PFSK-1 (cell line): ENCODE measurements around the gene PRKX.

Experiments
- FOXP2 ChIP-seq: optimal IDR thresholded peaks from 2 replicates; pipeline ENCODE3; 2011; ENCODE audit warnings: borderline replicate concordance, control low read depth, inconsistent platforms; ENCODE audit not compliant: insufficient read depth; ENCODE audit errors: extremely low read length, extremely low read depth
- POLR2AphosphoS5 ChIP-seq: IDR thresholded peaks from 2 replicates; pipeline ENCODE4 v1.6.1; 2012; ENCODE audit warnings: low read depth, mild to moderate bottlenecking, control low read depth, low read length, moderate library complexity
- REST ChIP-seq, 2 experiments: IDR thresholded peaks; 2 replicates each; pipeline versions ENCODE4 v1.6.1 to v1.8.0; 2011 to 2012; ENCODE audit warnings: low read depth in 2 of 2, low read length in 2 of 2, control low read depth in 1 of 2, inconsistent platforms in 1 of 2, mild to moderate bottlenecking in 1 of 2, moderate library complexity in 1 of 2; ENCODE audit not compliant: insufficient read depth in 1 of 2
- SIN3A ChIP-seq: IDR thresholded peaks from 2 replicates; pipeline ENCODE4 v1.6.1; 2012; ENCODE audit warnings: mild to moderate bottlenecking, low read length, moderate library complexity, borderline replicate concordance; ENCODE audit not compliant: insufficient read depth
- TAF1 ChIP-seq: IDR thresholded peaks from 2 replicates; pipeline ENCODE4 v1.6.1; 2012; ENCODE audit warnings: low read length, control low read depth, borderline replicate concordance; ENCODE audit not compliant: insufficient read depth

Gene PRKX

GRCh38 chrX:3680459-3680858, 33.0 kb downstream of the PRKX start:
- TF ChIP-seq POLR2AphosphoS5 = no peak
- TF ChIP-seq SIN3A = no peak
- TF ChIP-seq REST (IDR thresholded peaks at IDR 0.05; ENCODE audit: insufficient read depth in 1 of 2, low read depth in 2 of 2, low read length in 2 of 2) = no peak
- no peak for TF ChIP-seq FOXP2
- no peak for TF ChIP-seq TAF1

GRCh38 chrX:3679669-3680068, 33.8 kb downstream of the PRKX start:
- TF ChIP-seq TAF1 (no peak), SIN3A (no peak), POLR2AphosphoS5 (no peak), REST (IDR thresholded peaks at IDR 0.05; ENCODE audit: insufficient read depth in 1 of 2, low read depth in 2 of 2, low read length in 2 of 2) (no peak)

GRCh38 chrX:3678328-3678727, 35.1 kb downstream of the PRKX start:
- no peak for TF ChIP-seq REST (IDR thresholded peaks at IDR 0.05; ENCODE audit: insufficient read depth in 1 of 2, low read depth in 2 of 2, low read length in 2 of 2)
- TF ChIP-seq POLR2AphosphoS5 = no peak
- no peak for TF ChIP-seq FOXP2
- TF ChIP-seq TAF1 = no peak
- TF ChIP-seq SIN3A = no peak

GRCh38 chrX:3674881-3675280, 38.6 kb downstream of the PRKX start:
- TF ChIP-seq TAF1 (no peak), SIN3A (no peak), FOXP2 (no peak), REST (IDR thresholded peaks at IDR 0.05; ENCODE audit: insufficient read depth in 1 of 2, low read depth in 2 of 2, low read length in 2 of 2) (no peak), POLR2AphosphoS5 (no peak)

- no peak for TF ChIP-seq FOXP2
- no peak for TF ChIP-seq TAF1
- TF ChIP-seq POLR2AphosphoS5 = no peak
- TF ChIP-seq SIN3A = no peak
- TF ChIP-seq REST (IDR thresholded peaks at IDR 0.05; ENCODE audit: insufficient read depth in 1 of 2, low read depth in 2 of 2, low read length in 2 of 2) = no peak
Observed at GRCh38 chrX:3669841-3670475, 43.5 kb downstream of the PRKX start.
